ENCODE measurements around the gene ANXA6.
"Not testable (repeated sequence)": the region's sequence is repeated elsewhere in the genome, so short reads cannot be mapped to it uniquely, and the experiment has no call there.

The ANXA6 gene

GRCh38 chr5:151157426-151158286, at the start of gene ANXA6:
TSS of gene ANXA6 (minus strand) at chr5:151157779. CDS start at chr5:151147901, 9,878 bp downstream.
- H3K36me3 Mint-ChIP-seq = peaks cover 28 to 37% of the 10 kb centered on the region in 2 donors
- H3K9me3 Mint-ChIP-seq = no peaks in the 10 kb centered on the region
- H3K4me1 Mint-ChIP-seq = peaks cover 44 to 78% of the 10 kb centered on the region in 2 donors
- DNase-seq = peak; percentile 48
- peak within 1 kb of the TSS; percentile 95 for H3K27ac Mint-ChIP-seq
- H3K4me3 Mint-ChIP-seq = peak within 1 kb of the TSS; percentile 97 to 99
- no peaks in the 10 kb centered on the region for H3K27me3 Mint-ChIP-seq
- ATAC-seq (replicated peaks) = peak; percentile 74 to 77

GRCh38 chr5:151205411-151205810, 47.8 kb upstream of the ANXA6 start:
- Mint-ChIP-seq H3K27ac (peak overlapping the region; percentile 84), H3K27me3 (no peaks in the 10 kb centered on the region), H3K36me3 (peaks cover 23 to 37% of the 10 kb centered on the region in 2 donors), H3K9me3 (peaks cover 0 to 2% of the 10 kb centered on the region in 2 donors), H3K4me1 (peaks cover 37 to 61% of the 10 kb centered on the region in 2 donors), H3K4me3 (no peak overlapping the region)
- DNase-seq = no peak
- no peak for ATAC-seq (replicated peaks)

- ATAC-seq (replicated peaks) (no peak), DNase-seq (no peak)
- Mint-ChIP-seq H3K27me3 (no peaks in the 10 kb centered on the region), H3K4me3 (no peak overlapping the region), H3K36me3 (peaks cover 28 to 45% of the 10 kb centered on the region in 2 donors), H3K9me3 (peaks cover 0 to 2% of the 10 kb centered on the region in 2 donors), H3K27ac (no peak overlapping the region), H3K4me1 (peaks cover 38 to 60% of the 10 kb centered on the region in 2 donors)
Observed at GRCh38 chr5:151204051-151204450, 46.5 kb upstream of the ANXA6 start.

GRCh38 chr5:151202381-151203139, 45.0 kb upstream of the ANXA6 start:
- peak; percentile 71 to 88 for ATAC-seq (replicated peaks)

GRCh38 chr5:151200913-151201595, 43.5 kb upstream of the ANXA6 start:
- peaks cover 37 to 66% of the 10 kb centered on the region in 2 donors for H3K36me3 Mint-ChIP-seq
- peaks cover 3 to 5% of the 10 kb centered on the region in 2 donors for H3K9me3 Mint-ChIP-seq
- DNase-seq (no peak), ATAC-seq (replicated peaks) (no peak)
- peak overlapping the region; percentile 56 for H3K27ac Mint-ChIP-seq
- H3K4me3 Mint-ChIP-seq = no peak overlapping the region
- H3K4me1 Mint-ChIP-seq = peaks cover 41 to 57% of the 10 kb centered on the region in 2 donors
- no peaks in the 10 kb centered on the region for H3K27me3 Mint-ChIP-seq

More at GRCh38 chr5:151202381-151203139, 45.0 kb upstream of the ANXA6 start:
- Mint-ChIP-seq H3K27me3 (no peaks in the 10 kb centered on the region), H3K36me3 (peaks cover 27 to 53% of the 10 kb centered on the region in 2 donors), H3K4me3 (no peak overlapping the region), H3K9me3 (peaks cover 0 to under 1% of the 10 kb centered on the region in 2 donors), H3K27ac (peak overlapping the region; percentile 57), H3K4me1 (peaks cover 31 to 46% of the 10 kb centered on the region in 2 donors)
- no peak for DNase-seq

GRCh38 chr5:151199581-151200185, 42.1 kb upstream of the ANXA6 start:
- H3K36me3 Mint-ChIP-seq = peaks cover 35 to 67% of the 10 kb centered on the region in 2 donors
- peaks cover 3 to 5% of the 10 kb centered on the region in 2 donors for H3K9me3 Mint-ChIP-seq
- peaks cover 38 to 58% of the 10 kb centered on the region in 2 donors for H3K4me1 Mint-ChIP-seq

GRCh38 chr5:151198861-151199260, 41.3 kb upstream of the ANXA6 start:
- H3K4me3 Mint-ChIP-seq = no peak overlapping the region
- peaks cover 3 to 5% of the 10 kb centered on the region in 2 donors for H3K9me3 Mint-ChIP-seq
- DNase-seq = no peak
- H3K36me3 Mint-ChIP-seq = peaks cover 38 to 72% of the 10 kb centered on the region in 2 donors
- no peaks in the 10 kb centered on the region for H3K27me3 Mint-ChIP-seq
- ATAC-seq (replicated peaks) = no peak
- no peak overlapping the region for H3K27ac Mint-ChIP-seq
- peaks cover 42 to 63% of the 10 kb centered on the region in 2 donors for H3K4me1 Mint-ChIP-seq

More at GRCh38 chr5:151199581-151200185, 42.1 kb upstream of the ANXA6 start:
- no peaks in the 10 kb centered on the region for H3K27me3 Mint-ChIP-seq
- no peak for ATAC-seq (replicated peaks)
- DNase-seq = no peak
- no peak overlapping the region for H3K27ac Mint-ChIP-seq
- H3K4me3 Mint-ChIP-seq = no peak overlapping the region

GRCh38 chr5:151197291-151197600, 39.7 kb upstream of the ANXA6 start:
- not testable (repeated sequence) for ATAC-seq (replicated peaks); H3K9me3 Mint-ChIP-seq; H3K4me3 Mint-ChIP-seq; DNase-seq; H3K27me3 Mint-ChIP-seq
- Mint-ChIP-seq H3K4me1 (peaks cover 39 to 64% of the 10 kb centered on the region in 2 donors), H3K36me3 (peaks cover 47 to 76% of the 10 kb centered on the region in 2 donors), H3K27ac (peak overlapping the region; percentile 92)

- H3K4me3 Mint-ChIP-seq = peak overlapping the region; percentile 13 to 37
- peak overlapping the region; percentile 92 for H3K27ac Mint-ChIP-seq
- ATAC-seq (replicated peaks) (peak; percentile 97 to 98), DNase-seq (peak; percentile 73)
- H3K36me3 Mint-ChIP-seq = peaks cover 48 to 81% of the 10 kb centered on the region in 2 donors
- peaks cover 39 to 68% of the 10 kb centered on the region in 2 donors for H3K4me1 Mint-ChIP-seq
- H3K9me3 Mint-ChIP-seq = peaks cover 7 to 9% of the 10 kb centered on the region in 2 donors
- H3K27me3 Mint-ChIP-seq = no peaks in the 10 kb centered on the region
Observed at GRCh38 chr5:151196556-151197290, 39.1 kb upstream of the ANXA6 start.

GRCh38 chr5:151195622-151196021, 38.0 kb upstream of the ANXA6 start:
- peak overlapping the region in 1 of 2 donors; percentile 16 for H3K4me3 Mint-ChIP-seq
- ATAC-seq (replicated peaks) = no peak
- H3K36me3 Mint-ChIP-seq = peaks cover 52 to 84% of the 10 kb centered on the region in 2 donors
- H3K9me3 Mint-ChIP-seq = peaks cover 9 to 13% of the 10 kb centered on the region in 2 donors
- DNase-seq = no peak
- no peaks in the 10 kb centered on the region for H3K27me3 Mint-ChIP-seq
- H3K4me1 Mint-ChIP-seq = peaks cover 37 to 69% of the 10 kb centered on the region in 2 donors
- H3K27ac Mint-ChIP-seq = peak overlapping the region; percentile 92

GRCh38 chr5:151192626-151193025, 35.0 kb upstream of the ANXA6 start:
- Mint-ChIP-seq H3K36me3 (peaks cover 65 to 87% of the 10 kb centered on the region in 2 donors), H3K4me1 (peaks cover 40 to 83% of the 10 kb centered on the region in 2 donors), H3K4me3 (no peak overlapping the region), H3K27ac (no peak overlapping the region), H3K27me3 (no peaks in the 10 kb centered on the region), H3K9me3 (peaks cover 11 to 18% of the 10 kb centered on the region in 2 donors)
- ATAC-seq (replicated peaks) (no peak), DNase-seq (no peak)

GRCh38 chr5:151191661-151192060, 34.1 kb upstream of the ANXA6 start:
- H3K4me1 Mint-ChIP-seq = peaks cover 38 to 78% of the 10 kb centered on the region in 2 donors

GRCh38 chr5:151189151-151189550, 31.6 kb upstream of the ANXA6 start:
- no peak overlapping the region for H3K27ac Mint-ChIP-seq
- no peak for DNase-seq
- H3K9me3 Mint-ChIP-seq = peaks cover 7 to 13% of the 10 kb centered on the region in 2 donors
- no peaks in the 10 kb centered on the region for H3K27me3 Mint-ChIP-seq
- H3K4me3 Mint-ChIP-seq = no peak overlapping the region
- no peak for ATAC-seq (replicated peaks)
- H3K36me3 Mint-ChIP-seq = peaks cover 66 to 80% of the 10 kb centered on the region in 2 donors
- peaks cover 31 to 68% of the 10 kb centered on the region in 2 donors for H3K4me1 Mint-ChIP-seq

More at GRCh38 chr5:151191661-151192060, 34.1 kb upstream of the ANXA6 start:
- H3K4me3 Mint-ChIP-seq = peak overlapping the region in 1 of 2 donors; percentile 48
- no peaks in the 10 kb centered on the region for H3K27me3 Mint-ChIP-seq
- H3K27ac Mint-ChIP-seq = peak overlapping the region; percentile 84
- DNase-seq (no peak), ATAC-seq (replicated peaks) (no peak)
- H3K36me3 Mint-ChIP-seq = peaks cover 65 to 85% of the 10 kb centered on the region in 2 donors
- H3K9me3 Mint-ChIP-seq = peaks cover 7 to 14% of the 10 kb centered on the region in 2 donors
